CD1c-positive myeloid dendritic cell (primary cell): ENCODE measurements around the gene MARCHF9.
"Not testable (repeated sequence)": the region's sequence is repeated elsewhere in the genome, so short reads cannot be mapped to it uniquely, and the experiment has no call there.

Source experiments
- DNase-seq: peaks from one replicate; pipeline ENCODE4 v3.0.0-alpha.2; 2016; ENCODE audit errors: extremely low spot score

The MARCHF9 gene, protein sequence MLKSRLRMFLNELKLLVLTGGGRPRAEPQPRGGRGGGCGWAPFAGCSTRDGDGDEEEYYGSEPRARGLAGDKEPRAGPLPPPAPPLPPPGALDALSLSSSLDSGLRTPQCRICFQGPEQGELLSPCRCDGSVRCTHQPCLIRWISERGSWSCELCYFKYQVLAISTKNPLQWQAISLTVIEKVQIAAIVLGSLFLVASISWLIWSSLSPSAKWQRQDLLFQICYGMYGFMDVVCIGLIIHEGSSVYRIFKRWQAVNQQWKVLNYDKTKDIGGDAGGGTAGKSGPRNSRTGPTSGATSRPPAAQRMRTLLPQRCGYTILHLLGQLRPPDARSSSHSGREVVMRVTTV

DNA sequence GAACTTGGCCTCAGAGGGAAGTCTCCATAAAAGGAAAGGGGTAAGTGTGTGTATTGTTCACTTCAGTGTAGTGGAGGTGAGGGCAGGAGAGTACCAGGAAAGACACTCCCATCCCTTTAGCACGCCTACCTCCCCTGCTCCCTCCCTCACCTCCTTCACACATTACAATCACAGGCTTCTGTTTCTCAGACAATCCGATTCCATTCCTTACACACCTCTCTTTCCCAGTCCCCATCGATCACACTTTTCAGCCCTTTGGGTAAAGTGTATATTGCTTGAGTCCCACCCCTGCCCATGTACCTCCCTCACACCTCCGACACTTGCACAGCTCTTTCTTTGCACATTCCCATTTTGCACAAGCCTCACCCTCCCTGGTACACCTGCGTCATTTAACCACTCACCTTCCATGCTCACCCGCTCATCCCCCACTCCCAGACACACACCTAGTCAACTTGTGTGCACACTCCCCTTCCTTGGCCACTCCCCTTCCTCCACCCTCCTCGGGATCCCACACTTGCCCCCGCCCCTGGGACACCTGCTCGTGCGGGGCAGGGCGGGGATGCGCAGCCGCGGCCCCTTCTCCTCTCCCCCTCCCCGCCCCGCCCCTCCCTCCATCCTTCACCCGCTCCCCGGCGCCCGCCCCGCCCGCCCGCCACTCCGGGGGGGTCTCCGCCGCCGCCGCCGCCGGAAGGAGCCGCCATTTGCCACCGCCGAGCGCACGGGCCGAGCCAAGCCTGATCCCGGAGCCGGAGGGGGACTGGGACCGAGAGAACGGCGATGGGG is at the start of gene MARCHF9:
TSS of gene MARCHF9 (plus strand) at position 693 of the 783 bp plus-strand sequence. CDS start 426 bp downstream, outside the sequence.
- DNase-seq, result peak; percentile 55

- DNase-seq, result no peak
These were observed 47.7 kb upstream of the MARCHF9 start for GRCh38 chr12:57707250-57707649.

- DNase-seq, result no peak
These were observed 46.6 kb upstream of the MARCHF9 start for GRCh38 chr12:57708296-57708695.

DNA sequence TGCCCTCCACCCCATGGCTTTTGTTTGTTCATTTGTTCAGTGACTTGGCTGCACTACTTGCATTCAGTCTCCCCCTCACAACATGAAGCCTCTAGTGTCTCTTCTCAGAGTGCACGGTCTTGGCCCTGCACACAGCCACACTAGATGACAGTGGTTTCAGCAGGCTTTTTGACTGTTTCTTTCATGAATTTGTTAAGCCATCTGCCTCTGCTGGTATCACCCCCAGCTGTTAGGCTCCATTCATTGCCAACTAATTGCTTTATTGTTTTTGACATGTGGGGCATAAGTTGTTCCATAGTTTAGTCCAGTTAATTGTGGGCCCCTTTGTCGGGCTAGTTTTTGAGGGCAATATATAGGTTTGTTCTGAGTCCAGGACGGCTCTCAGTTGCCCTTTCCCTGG is 42.2 kb upstream of the MARCHF9 start:
- DNase-seq, result no peak

DNA sequence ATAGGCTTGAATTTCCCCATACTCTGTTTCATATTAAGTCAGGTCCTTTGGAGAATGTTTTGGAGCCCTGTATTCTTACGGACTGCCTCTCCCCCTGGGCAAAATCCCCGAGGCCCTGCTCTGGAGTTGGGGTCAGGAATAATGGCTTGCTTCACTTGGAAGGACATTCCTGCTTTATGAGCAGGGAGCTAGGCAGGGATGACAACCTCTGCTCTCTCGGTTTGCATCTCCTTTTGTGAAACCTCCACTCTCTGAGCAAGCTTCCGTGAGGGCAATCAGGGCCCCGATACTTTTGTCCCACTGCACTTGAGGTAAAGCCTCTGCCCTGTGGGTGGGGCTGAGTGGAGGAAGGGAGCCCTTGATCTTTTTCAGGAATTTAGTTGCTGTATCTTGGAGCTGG is 41.7 kb upstream of the MARCHF9 start:
- no peak for DNase-seq

GRCh38 chr12:57715036-57715748 is 39.7 kb upstream of the MARCHF9 start:
- not testable (repeated sequence) for DNase-seq

DNA sequence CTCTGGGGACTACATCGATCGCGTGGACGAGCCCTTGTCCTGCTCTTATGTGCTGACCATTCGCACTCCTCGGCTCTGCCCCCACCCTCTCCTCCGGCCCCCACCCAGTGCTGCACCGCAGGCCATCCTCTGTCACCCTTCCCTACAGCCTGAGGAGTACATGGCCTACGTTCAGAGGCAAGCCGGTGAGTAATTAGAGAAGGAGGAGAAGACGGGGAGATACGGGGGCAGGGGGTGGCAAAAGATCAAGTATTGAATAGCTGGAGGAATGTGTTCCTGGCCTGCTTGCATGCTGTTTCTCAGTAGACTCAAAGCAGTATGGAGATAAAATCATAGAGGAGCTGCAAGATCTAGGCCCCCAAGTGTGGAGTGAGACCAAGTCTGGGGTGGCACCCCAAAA is 39.1 kb upstream of the MARCHF9 start:
- DNase-seq, result no peak

GRCh38 chr12:57716305-57716704 is 38.6 kb upstream of the MARCHF9 start:
- DNase-seq, result no peak

- no peak for DNase-seq
These were observed 37.8 kb upstream of the MARCHF9 start for GRCh38 chr12:57717131-57717530.

GRCh38 chr12:57717846-57718640 is 36.9 kb upstream of the MARCHF9 start:
- no peak for DNase-seq

- DNase-seq, result no peak
These were observed 36.0 kb upstream of the MARCHF9 start for GRCh38 chr12:57718641-57719528.

- no peak for DNase-seq
These were observed 34.9 kb upstream of the MARCHF9 start for GRCh38 chr12:57719777-57720605.

GRCh38 chr12:57720606-57721595 is 34.0 kb upstream of the MARCHF9 start:
- DNase-seq, result no peak

- DNase-seq, result not testable (repeated sequence)
These were observed 32.9 kb upstream of the MARCHF9 start for GRCh38 chr12:57721846-57722608.

DNA sequence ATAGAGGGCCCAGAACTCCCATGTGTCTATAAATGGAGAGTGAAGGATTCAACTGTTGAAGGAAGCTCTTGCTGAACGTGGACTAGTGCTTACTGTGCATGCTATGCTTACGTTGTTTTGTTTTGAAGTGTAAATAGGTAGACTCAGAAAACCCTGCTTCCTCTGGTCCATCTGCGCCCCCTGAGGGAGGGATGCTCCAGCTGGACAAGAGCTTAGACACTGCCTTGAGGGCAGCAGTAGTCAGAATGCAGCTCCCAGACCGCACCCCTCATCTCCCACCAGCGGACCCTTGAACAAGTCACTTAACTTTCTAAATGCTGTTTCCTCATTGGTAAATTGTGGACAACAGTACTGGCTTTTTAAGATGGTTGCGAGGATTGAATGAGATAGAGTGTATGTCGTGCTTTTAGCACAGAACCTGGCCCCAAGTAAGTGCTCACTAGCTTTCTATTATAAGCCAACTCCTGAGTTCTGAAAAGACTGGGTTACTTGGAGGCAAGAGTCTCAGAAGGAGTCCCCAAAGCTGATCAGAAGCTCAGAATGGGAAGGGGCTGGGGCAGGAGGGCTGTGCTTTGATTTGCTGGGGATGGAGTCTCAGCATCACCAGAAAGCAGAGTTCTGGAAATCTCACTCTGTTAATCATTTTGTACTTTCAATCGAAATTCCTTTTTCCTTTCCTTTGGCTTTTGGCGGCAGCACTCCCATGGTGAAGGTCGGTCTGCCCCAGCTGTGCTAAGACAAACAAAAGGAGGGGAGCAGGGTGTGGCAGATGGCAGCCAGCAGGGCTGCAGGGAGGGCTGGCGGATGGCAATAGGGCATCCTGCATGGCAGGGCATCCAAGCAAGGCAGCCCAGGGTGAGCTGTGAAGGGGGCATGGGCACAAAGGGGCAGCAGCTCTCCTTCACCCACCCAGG is 31.9 kb upstream of the MARCHF9 start:
- no peak for DNase-seq

- no peak for DNase-seq
These were observed 31.3 kb upstream of the MARCHF9 start for GRCh38 chr12:57723630-57723962.
